ENCODE results near the gene AFF1. TPM values are rescaled to one million over a fixed set of nuclear protein-coding genes. Genes with fewer than 3 reads are reported as not detected.

Gene AFF1
- total RNA-seq, 1 donor from 2014 or later, result 99.9 TPM

GRCh38 chr4:87101543-87102199 lies 166.9 kb downstream of the AFF1 start:
- H3K27me3 ChIP-seq, result no peaks in the 10 kb centered on the region
- DNase-seq (ENCODE audit: extremely low spot score in 2 of 2), result no peak
- no peaks in the 10 kb centered on the region for H3K9me3 ChIP-seq
- H3K4me1 ChIP-seq, result peaks cover 30% of the 10 kb centered on the region
- TF ChIP-seq POLR2AphosphoS5 (IDR thresholded peaks at IDR 0.05; ENCODE audit: insufficient read depth in 1 of 2, low read depth in 1 of 2) (no peak), CTCF (IDR thresholded peaks at IDR 0.05) (no peak), POLR2A (IDR thresholded peaks at IDR 0.05) (no peak)
- no peak overlapping the region for H3K27ac ChIP-seq
- no peak overlapping the region for H3K4me3 ChIP-seq
- peaks cover 0 to 11% of the 10 kb centered on the region in 2 donors for H3K36me3 ChIP-seq
- intact Hi-C loops (cut with DNase I), result no loop called here

- Histone ChIP-seq H3K36me3 (peaks cover 0 to 11% of the 10 kb centered on the region in 2 donors), H3K4me3 (no peak overlapping the region), H3K27me3 (no peaks in the 10 kb centered on the region), H3K4me1 (peaks cover 38% of the 10 kb centered on the region), H3K27ac (peak overlapping the region; percentile 60), H3K9me3 (no peaks in the 10 kb centered on the region)
- TF ChIP-seq POLR2A (IDR thresholded peaks at IDR 0.05) (no peak), CTCF (IDR thresholded peaks at IDR 0.05) (no peak), POLR2AphosphoS5 (IDR thresholded peaks at IDR 0.05; ENCODE audit: insufficient read depth in 1 of 2, low read depth in 1 of 2) (no peak)
- DNase-seq (ENCODE audit: extremely low spot score in 2 of 2), result no peak
- intact Hi-C loops (cut with DNase I), result no loop called here
Measured at GRCh38 chr4:87103086-87103485, 168.3 kb downstream of the AFF1 start.

GRCh38 chr4:87103691-87104187 lies 168.9 kb downstream of the AFF1 start:
- TF ChIP-seq POLR2AphosphoS5 (IDR thresholded peaks at IDR 0.05; ENCODE audit: insufficient read depth in 1 of 2, low read depth in 1 of 2) (peak in 1 of 2 donors; percentile 39), POLR2A (IDR thresholded peaks at IDR 0.05) (no peak), CTCF (IDR thresholded peaks at IDR 0.05) (no peak)
- Histone ChIP-seq H3K4me1 (peaks cover 44% of the 10 kb centered on the region), H3K36me3 (peaks cover 0 to 11% of the 10 kb centered on the region in 2 donors), H3K27ac (peak overlapping the region; percentile 60), H3K9me3 (no peaks in the 10 kb centered on the region), H3K4me3 (no peak overlapping the region), H3K27me3 (no peaks in the 10 kb centered on the region)
- DNase-seq (ENCODE audit: extremely low spot score in 2 of 2), result no peak
- intact Hi-C loops (cut with DNase I), result no loop called here

- no peak for TF ChIP-seq POLR2A (IDR thresholded peaks at IDR 0.05)
- no peak for TF ChIP-seq CTCF (IDR thresholded peaks at IDR 0.05)
- no peak for TF ChIP-seq POLR2AphosphoS5 (IDR thresholded peaks at IDR 0.05; ENCODE audit: insufficient read depth in 1 of 2, low read depth in 1 of 2)
- Histone ChIP-seq H3K4me1 (peaks cover 60% of the 10 kb centered on the region), H3K27me3 (no peaks in the 10 kb centered on the region), H3K27ac (no peak overlapping the region), H3K9me3 (no peaks in the 10 kb centered on the region), H3K36me3 (peaks cover 0 to 11% of the 10 kb centered on the region in 2 donors), H3K4me3 (no peak overlapping the region)
- intact Hi-C loops (cut with DNase I), result no loop called here
- DNase-seq (ENCODE audit: extremely low spot score in 2 of 2), result no peak
Measured at GRCh38 chr4:87105101-87105845, 170.5 kb downstream of the AFF1 start.
